DOHH2 (cell line): ENCODE measurements around the gene MYCL.

Experiments used
- H3F3A ChIP-seq: fragments of 200-600 bp; sonication (generic), shearing (Covaris generic); 2 replicates; pipeline ENCODE4 v1.6.0; 2016; ENCODE audit warnings: antibody characterized with exemption, mild to moderate bottlenecking; ENCODE audit not compliant: control insufficient read depth, insufficient read depth
- H3K27ac ChIP-seq: fragments of 200-600 bp; sonication (generic); 2 replicates; pipeline ENCODE4 v1.5.1; 2014; ENCODE audit warnings: low read depth, mild to moderate bottlenecking, low read length, moderate library complexity
- H3K27me3 ChIP-seq: fragments of 200-600 bp; sonication (generic); 2 replicates; pipeline ENCODE4 v1.6.1; 2014; ENCODE audit warnings: mild to moderate bottlenecking, low read length, mixed read lengths; ENCODE audit not compliant: control insufficient read depth
- H3K36me3 ChIP-seq: fragments of 200-600 bp; sonication (generic); 2 replicates; pipeline ENCODE4 v1.6.1; 2014; ENCODE audit warnings: mild to moderate bottlenecking, low read length, moderate library complexity, mixed read lengths; ENCODE audit not compliant: control insufficient read depth
- H3K4me1 ChIP-seq: fragments of 200-600 bp; sonication (generic); 2 replicates; pipeline ENCODE4 v1.6.1; 2014; ENCODE audit warnings: mild to moderate bottlenecking, low read length, mixed read lengths; ENCODE audit not compliant: control insufficient read depth
- H3K4me2 ChIP-seq: fragments of 200-600 bp; sonication (generic); 2 replicates; pipeline ENCODE4 v1.6.0; 2014; ENCODE audit warnings: mild to moderate bottlenecking, low read length, moderate library complexity
- H3K4me3 ChIP-seq: fragments of 200-600 bp; sonication (generic); 2 replicates; pipeline ENCODE4 v1.5.1; 2014; ENCODE audit warnings: mild to moderate bottlenecking, low read length, mixed read lengths
- H3K79me2 ChIP-seq: fragments of 200-600 bp; sonication (generic); 2 replicates; pipeline ENCODE4 v1.6.1; 2014; ENCODE audit warnings: mild to moderate bottlenecking, low read length, mixed read lengths; ENCODE audit not compliant: control insufficient read depth
- H3K9me2 ChIP-seq: fragments of 200-600 bp; sonication (generic); replicated peaks from 2 replicates; pipeline ENCODE4 v1.6.1; 2014; ENCODE audit warnings: mild to moderate bottlenecking, low read length, mixed read lengths; ENCODE audit not compliant: control insufficient read depth
- H3K9me3 ChIP-seq: fragments of 200-600 bp; sonication (generic); 2 replicates; pipeline ENCODE4 v1.6.1; 2014; ENCODE audit warnings: antibody characterized with exemption, low read length, mixed read lengths; ENCODE audit not compliant: control insufficient read depth, insufficient read depth
- H4K20me1 ChIP-seq: fragments of 200-600 bp; sonication (generic); 2 replicates; pipeline ENCODE4 v1.6.0; 2014; ENCODE audit warnings: low read depth, mild to moderate bottlenecking, antibody characterized with exemption, low read length, moderate library complexity; ENCODE audit not compliant: control insufficient read depth, insufficient read depth
- EZH2phosphoT487 ChIP-seq: fragments of 200-600 bp; sonication (generic); IDR thresholded peaks from 2 replicates; pipeline ENCODE4 v1.6.1; 2017; ENCODE audit warnings: borderline replicate concordance, mild to moderate bottlenecking, antibody characterized with exemption, low read length, moderate library complexity, mixed read lengths
- TF ChIP-seq, protein P1 (sequence below): fragments of 200-600 bp; sonication (generic); IDR thresholded peaks from one replicate; pipeline ENCODE4 v1.5.1; 2014; ENCODE audit warnings: antibody characterized with exemption, mild to moderate bottlenecking, low read depth, low read length; ENCODE audit not compliant: poor library complexity, severe bottlenecking

Gene MYCL

DNA sequence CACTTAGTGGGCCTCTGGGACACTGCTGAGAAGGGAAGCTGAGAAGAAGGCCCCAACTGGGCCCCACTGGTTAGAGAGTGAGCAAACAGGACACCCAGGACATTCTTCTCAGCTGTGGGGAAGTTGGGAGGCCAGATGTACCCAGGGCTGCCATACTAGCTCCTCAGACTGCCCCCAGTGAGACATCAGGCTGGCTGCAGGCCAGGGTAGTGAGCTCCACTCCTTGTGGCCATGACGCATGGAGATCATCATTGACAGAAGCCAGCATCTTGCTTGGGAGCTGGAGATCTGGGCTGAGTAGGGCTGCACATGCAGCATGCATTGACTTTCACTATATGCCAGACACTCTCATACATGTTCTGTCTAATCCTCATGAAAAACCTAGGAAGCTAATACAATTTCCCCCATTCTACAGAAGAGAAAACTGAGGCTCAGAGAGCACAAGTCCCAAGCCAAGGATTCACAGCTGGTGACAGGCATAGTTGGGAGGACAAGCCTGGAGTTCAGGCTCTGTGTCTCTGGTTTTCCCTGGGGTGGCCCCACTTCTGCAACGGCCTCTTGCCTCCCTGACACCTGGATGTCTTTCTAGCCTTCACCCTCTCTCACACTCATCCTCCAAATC, 24.1 kb upstream of the MYCL start:
- H3K36me3 ChIP-seq, result no peaks in the 10 kb centered on the region
- no peaks in the 10 kb centered on the region for H3K9me3 ChIP-seq
- no peaks in the 10 kb centered on the region for H4K20me1 ChIP-seq
- H3K27ac ChIP-seq, result no peak overlapping the region
- peaks cover 3% of the 10 kb centered on the region; the same call in 1 of the 2 replicates for H3K27me3 ChIP-seq
- no peak for TF ChIP-seq EZH2phosphoT487
- TF ChIP-seq, protein P1, sequence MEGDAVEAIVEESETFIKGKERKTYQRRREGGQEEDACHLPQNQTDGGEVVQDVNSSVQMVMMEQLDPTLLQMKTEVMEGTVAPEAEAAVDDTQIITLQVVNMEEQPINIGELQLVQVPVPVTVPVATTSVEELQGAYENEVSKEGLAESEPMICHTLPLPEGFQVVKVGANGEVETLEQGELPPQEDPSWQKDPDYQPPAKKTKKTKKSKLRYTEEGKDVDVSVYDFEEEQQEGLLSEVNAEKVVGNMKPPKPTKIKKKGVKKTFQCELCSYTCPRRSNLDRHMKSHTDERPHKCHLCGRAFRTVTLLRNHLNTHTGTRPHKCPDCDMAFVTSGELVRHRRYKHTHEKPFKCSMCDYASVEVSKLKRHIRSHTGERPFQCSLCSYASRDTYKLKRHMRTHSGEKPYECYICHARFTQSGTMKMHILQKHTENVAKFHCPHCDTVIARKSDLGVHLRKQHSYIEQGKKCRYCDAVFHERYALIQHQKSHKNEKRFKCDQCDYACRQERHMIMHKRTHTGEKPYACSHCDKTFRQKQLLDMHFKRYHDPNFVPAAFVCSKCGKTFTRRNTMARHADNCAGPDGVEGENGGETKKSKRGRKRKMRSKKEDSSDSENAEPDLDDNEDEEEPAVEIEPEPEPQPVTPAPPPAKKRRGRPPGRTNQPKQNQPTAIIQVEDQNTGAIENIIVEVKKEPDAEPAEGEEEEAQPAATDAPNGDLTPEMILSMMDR, result no peak
- no peaks in the 10 kb centered on the region for H3K9me2 ChIP-seq
- no peak overlapping the region for H3K4me3 ChIP-seq
- H3F3A ChIP-seq, result no peaks in the 10 kb centered on the region
- H3K79me2 ChIP-seq, result no peaks in the 10 kb centered on the region
- H3K4me1 ChIP-seq, result peaks cover 13% of the 10 kb centered on the region
- H3K4me2 ChIP-seq, result 0 out of 2 replicates have a peak overlapping the region, but pooled peaks have one; percentile 10

DNA sequence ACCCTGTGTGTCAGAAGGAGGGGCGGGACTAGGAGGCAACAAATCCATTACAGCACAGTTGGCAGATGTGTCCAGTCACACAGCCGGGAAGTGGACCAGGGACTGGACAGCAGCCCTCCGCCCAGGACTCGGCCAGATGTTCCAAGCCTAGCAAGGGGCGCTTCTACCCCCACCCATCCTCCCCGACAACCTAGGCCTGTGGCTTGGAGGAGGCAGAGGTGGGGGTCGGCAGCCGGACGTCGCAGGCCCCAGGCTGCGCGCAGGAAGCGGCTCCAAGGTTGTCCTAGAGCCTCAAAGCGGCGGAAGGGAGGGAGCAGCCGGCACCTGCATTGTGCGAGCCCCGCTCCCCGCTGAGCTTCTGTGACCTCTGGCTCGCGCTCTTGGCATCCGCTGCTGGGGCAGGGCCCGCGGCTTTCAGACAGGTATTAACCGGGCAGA, 20.6 kb upstream of the MYCL start:
- Histone ChIP-seq H3K4me1 (peaks cover 17% of the 10 kb centered on the region), H3K9me2 (no peaks in the 10 kb centered on the region), H3K79me2 (no peaks in the 10 kb centered on the region), H3K9me3 (no peaks in the 10 kb centered on the region), H3K36me3 (no peaks in the 10 kb centered on the region), H3K4me3 (no peak overlapping the region), H3K27me3 (no peaks in the 10 kb centered on the region), H3K4me2 (no peak overlapping the region), H4K20me1 (no peaks in the 10 kb centered on the region), H3F3A (no peaks in the 10 kb centered on the region), H3K27ac (no peak overlapping the region)
- TF ChIP-seq EZH2phosphoT487, result no peak
- TF ChIP-seq, protein P1, result no peak

- H3K79me2 ChIP-seq, result no peaks in the 10 kb centered on the region
- H3K36me3 ChIP-seq, result no peaks in the 10 kb centered on the region
- 0 out of 2 replicates have a peak, but pooled peaks cover 4% of the 10 kb centered on the region for H3K4me1 ChIP-seq
- TF ChIP-seq EZH2phosphoT487, result no peak
- TF ChIP-seq, protein P1, result peak; percentile 65
- H3K4me3 ChIP-seq, result no peak overlapping the region
- H4K20me1 ChIP-seq, result no peaks in the 10 kb centered on the region
- no peaks in the 10 kb centered on the region for H3K9me2 ChIP-seq
- H3K4me2 ChIP-seq, result no peak overlapping the region
- H3K9me3 ChIP-seq, result no peaks in the 10 kb centered on the region
- H3K27me3 ChIP-seq, result no peaks in the 10 kb centered on the region
- no peaks in the 10 kb centered on the region for H3F3A ChIP-seq
- no peak overlapping the region for H3K27ac ChIP-seq
Observed at GRCh38 chr1:39919545-39919944, 17.8 kb upstream of the MYCL start.
